OCI-LY1 (cell line): Measurements from ENCODE around the gene DEGS2.
A peak's percentile ranks its signal among the peaks of the same experiment; 100 is the strongest.

ENCODE experiments used
- H2AFZ ChIP-seq: fragments of 200-600 bp; sonication (generic), shearing (Covaris generic); 2 replicates; pipeline ENCODE4 v1.6.0; 2014; ENCODE audit warnings: antibody characterized with exemption, mild to moderate bottlenecking, low read length
- H3F3A ChIP-seq: fragments of 200-600 bp; sonication (generic), shearing (Covaris generic); 2 replicates; pipeline ENCODE4 v1.6.0; 2014; ENCODE audit warnings: mild to moderate bottlenecking, antibody characterized with exemption, low read length, moderate library complexity; ENCODE audit not compliant: insufficient read depth
- H3K27ac ChIP-seq: fragments of 200-600 bp; sonication (generic); 2 replicates; pipeline ENCODE4 v1.5.1; 2014; ENCODE audit warnings: low read length, mixed run types, mild to moderate bottlenecking, low read depth; ENCODE audit not compliant: poor library complexity, severe bottlenecking
- H3K27me3 ChIP-seq: fragments of 200-600 bp; sonication (generic); 2 replicates; pipeline ENCODE4 v1.6.0; 2014; ENCODE audit warnings: antibody characterized with exemption, mild to moderate bottlenecking, low read length, moderate library complexity; ENCODE audit not compliant: insufficient read depth
- H3K36me3 ChIP-seq: fragments of 200-600 bp; sonication (generic); 2 replicates; pipeline ENCODE4 v1.6.1; 2014; ENCODE audit warnings: mild to moderate bottlenecking, antibody characterized with exemption, low read length, moderate library complexity, mixed read lengths; ENCODE audit not compliant: insufficient read depth
- H3K4me1 ChIP-seq: fragments of 200-600 bp; sonication (generic); 2 replicates; pipeline ENCODE4 v1.5.1; 2014; ENCODE audit warnings: mild to moderate bottlenecking, low read length, moderate library complexity; ENCODE audit not compliant: insufficient read depth, severe bottlenecking
- H3K4me2 ChIP-seq: fragments of 200-600 bp; sonication (generic), shearing (Covaris generic); 2 replicates; pipeline ENCODE4 v1.6.1; 2014; ENCODE audit warnings: low read length
- H3K4me3 ChIP-seq: fragments of 200-600 bp; sonication (generic); 2 replicates; pipeline ENCODE4 v1.5.1; 2014; ENCODE audit warnings: low read length, low read depth, mild to moderate bottlenecking, mixed read lengths; ENCODE audit not compliant: poor library complexity, severe bottlenecking
- H3K79me2 ChIP-seq: fragments of 200-600 bp; shearing (Covaris generic); 2 replicates; pipeline ENCODE4 v1.6.1; 2016; ENCODE audit warnings: mixed run types, low read length, mixed read lengths; ENCODE audit not compliant: insufficient read depth
- H3K9ac ChIP-seq: fragments of 200-600 bp; sonication (generic), shearing (Covaris generic); 2 replicates; pipeline ENCODE4 v1.6.1; 2014; ENCODE audit warnings: mild to moderate bottlenecking, low read length, mixed read lengths
- H3K9me2 ChIP-seq: fragments of 200-600 bp; sonication (generic), shearing (Covaris generic); 2 replicates; pipeline ENCODE4 v1.6.1; 2014; ENCODE audit warnings: low read depth, mild to moderate bottlenecking, low read length, mixed read lengths
- H3K9me3 ChIP-seq: fragments of 200-600 bp; shearing (Covaris generic); 2 replicates; pipeline ENCODE4 v1.6.1; 2014; ENCODE audit warnings: low read length, mixed read lengths
- H4K20me1 ChIP-seq: fragments of 200-600 bp; sonication (generic), shearing (Covaris generic); 2 replicates; pipeline ENCODE4 v1.6.0; 2016; ENCODE audit warnings: mild to moderate bottlenecking, low read length; ENCODE audit not compliant: insufficient read depth
- EZH2 ChIP-seq: fragments of 200-600 bp; sonication (generic), shearing (Covaris generic); IDR thresholded peaks from 2 replicates; pipeline ENCODE4 v1.8.0; 2017; ENCODE audit warnings: borderline replicate concordance, mixed run types, mild to moderate bottlenecking, antibody characterized with exemption, low read length, moderate library complexity, mixed read lengths
- TF ChIP-seq, protein P1 (sequence below): fragments of 200-600 bp; sonication (generic), shearing (Covaris generic); IDR thresholded peaks from 2 replicates; pipeline ENCODE4 v1.5.1; 2017; ENCODE audit warnings: mild to moderate bottlenecking, antibody characterized with exemption, low read length, moderate library complexity, mixed read lengths

The DEGS2 gene

GRCh38 chr14:100142073-100143040 lies 17.1 kb downstream of the DEGS2 start:
- Histone ChIP-seq H3K4me3 (no peak overlapping the region), H3K4me2 (no peak overlapping the region), H3K27me3 (no peaks in the 10 kb centered on the region), H3K9ac (no peak overlapping the region), H3K79me2 (no peaks in the 10 kb centered on the region), H4K20me1 (no peaks in the 10 kb centered on the region), H3F3A (no peaks in the 10 kb centered on the region), H3K27ac (no peak overlapping the region), H3K9me3 (no peaks in the 10 kb centered on the region), H2AFZ (no peak overlapping the region), H3K36me3 (no peaks in the 10 kb centered on the region), H3K9me2 (no peaks in the 10 kb centered on the region), H3K4me1 (peaks cover 8% of the 10 kb centered on the region)
- TF ChIP-seq, protein P1, sequence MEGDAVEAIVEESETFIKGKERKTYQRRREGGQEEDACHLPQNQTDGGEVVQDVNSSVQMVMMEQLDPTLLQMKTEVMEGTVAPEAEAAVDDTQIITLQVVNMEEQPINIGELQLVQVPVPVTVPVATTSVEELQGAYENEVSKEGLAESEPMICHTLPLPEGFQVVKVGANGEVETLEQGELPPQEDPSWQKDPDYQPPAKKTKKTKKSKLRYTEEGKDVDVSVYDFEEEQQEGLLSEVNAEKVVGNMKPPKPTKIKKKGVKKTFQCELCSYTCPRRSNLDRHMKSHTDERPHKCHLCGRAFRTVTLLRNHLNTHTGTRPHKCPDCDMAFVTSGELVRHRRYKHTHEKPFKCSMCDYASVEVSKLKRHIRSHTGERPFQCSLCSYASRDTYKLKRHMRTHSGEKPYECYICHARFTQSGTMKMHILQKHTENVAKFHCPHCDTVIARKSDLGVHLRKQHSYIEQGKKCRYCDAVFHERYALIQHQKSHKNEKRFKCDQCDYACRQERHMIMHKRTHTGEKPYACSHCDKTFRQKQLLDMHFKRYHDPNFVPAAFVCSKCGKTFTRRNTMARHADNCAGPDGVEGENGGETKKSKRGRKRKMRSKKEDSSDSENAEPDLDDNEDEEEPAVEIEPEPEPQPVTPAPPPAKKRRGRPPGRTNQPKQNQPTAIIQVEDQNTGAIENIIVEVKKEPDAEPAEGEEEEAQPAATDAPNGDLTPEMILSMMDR: no peak
- no peak for TF ChIP-seq EZH2

DNA sequence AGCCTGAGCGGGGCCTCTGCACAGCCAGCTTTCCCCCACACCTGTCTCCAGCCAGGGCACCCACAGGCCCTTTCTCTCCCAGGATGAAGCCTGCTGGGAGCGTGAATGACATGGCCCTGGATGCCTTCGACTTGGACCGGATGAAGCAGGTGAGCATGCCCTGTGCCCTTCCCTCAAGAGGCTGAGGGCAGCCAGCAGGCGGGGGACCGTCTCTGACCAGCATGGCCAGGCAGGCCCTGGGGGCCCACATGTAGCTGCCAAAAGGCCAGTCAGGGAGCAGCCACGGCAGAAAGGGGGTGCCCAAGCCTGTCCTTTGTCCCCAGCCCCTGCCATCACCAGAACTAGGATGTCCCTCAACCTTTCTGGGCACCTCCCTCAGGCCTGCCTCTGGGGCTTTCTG lies 18.3 kb downstream of the DEGS2 start:
- H3K4me2 ChIP-seq: no peak overlapping the region
- H3K27me3 ChIP-seq: no peaks in the 10 kb centered on the region
- H3K79me2 ChIP-seq: no peaks in the 10 kb centered on the region
- H3K36me3 ChIP-seq: no peaks in the 10 kb centered on the region
- H3K4me1 ChIP-seq: no peaks in the 10 kb centered on the region
- no peaks in the 10 kb centered on the region for H3F3A ChIP-seq
- no peak for TF ChIP-seq EZH2
- TF ChIP-seq, protein P1: no peak
- no peak overlapping the region for H2AFZ ChIP-seq
- no peaks in the 10 kb centered on the region for H4K20me1 ChIP-seq
- no peak overlapping the region for H3K4me3 ChIP-seq
- no peaks in the 10 kb centered on the region for H3K9me3 ChIP-seq
- H3K27ac ChIP-seq: no peak overlapping the region
- H3K9ac ChIP-seq: no peak overlapping the region
- no peaks in the 10 kb centered on the region for H3K9me2 ChIP-seq

GRCh38 chr14:100140452-100141078 lies 18.9 kb downstream of the DEGS2 start:
- Histone ChIP-seq H3K79me2 (no peaks in the 10 kb centered on the region), H3K36me3 (no peaks in the 10 kb centered on the region), H3K27me3 (no peaks in the 10 kb centered on the region), H2AFZ (no peak overlapping the region), H4K20me1 (no peaks in the 10 kb centered on the region), H3K4me3 (no peak overlapping the region), H3K27ac (no peak overlapping the region), H3K9me3 (no peaks in the 10 kb centered on the region), H3K4me1 (no peaks in the 10 kb centered on the region), H3K9me2 (no peaks in the 10 kb centered on the region), H3F3A (no peaks in the 10 kb centered on the region), H3K9ac (no peak overlapping the region), H3K4me2 (no peak overlapping the region)
- TF ChIP-seq, protein P1: peak; percentile 44; the same call in 1 of the 2 replicates
- no peak for TF ChIP-seq EZH2
